ENCODE results near the gene AOPEP.

The AOPEP gene

DNA sequence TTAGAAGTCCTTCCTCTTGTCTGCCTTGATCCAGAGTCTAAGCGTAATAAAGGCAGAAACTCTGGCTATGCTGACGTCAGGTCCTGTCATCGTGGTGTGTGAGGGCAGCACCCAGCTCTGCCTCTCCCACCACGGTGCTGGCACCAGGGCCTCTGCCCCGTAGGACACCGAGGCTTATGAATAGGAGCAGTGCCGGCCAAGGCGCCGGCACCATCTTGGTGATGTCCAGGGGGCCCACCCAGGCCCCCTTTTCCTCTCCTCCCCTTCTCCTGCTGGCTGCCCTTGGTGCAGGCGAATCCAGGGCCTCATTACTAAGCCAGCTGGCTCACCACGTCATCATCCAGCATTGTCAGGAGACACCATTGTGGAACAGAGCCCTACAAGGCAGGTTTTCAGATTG, 338.7 kb downstream of the AOPEP start:
- peaks cover 8 to 67% (median 51%) of the 10 kb centered on the region in 5 donors for H3K36me3 ChIP-seq (ENCODE audit: control insufficient read depth in 5 of 5, insufficient read depth in 5 of 5, low read length in 5 of 5)
- H3K9ac ChIP-seq (ENCODE audit: low read length in 5 of 5): no peak overlapping the region
- no peak overlapping the region for H3K4me3 ChIP-seq (ENCODE audit: low read depth in 1 of 5, low read length in 5 of 5)
- H3K27ac ChIP-seq (ENCODE audit: low read depth, low read length): no peak overlapping the region
- H3K4me1 ChIP-seq (ENCODE audit: control insufficient read depth in 5 of 5, insufficient read depth in 5 of 5, low read length in 5 of 5): peaks cover 0 to 6% (median 0%) of the 10 kb centered on the region in 5 donors
- no peaks in the 10 kb centered on the region for H3K27me3 ChIP-seq (ENCODE audit: control insufficient read depth in 5 of 5, insufficient read depth in 4 of 5, low read length in 5 of 5)
- H3K9me3 ChIP-seq (ENCODE audit: control insufficient read depth in 5 of 5, low read length in 5 of 5): no peaks in the 10 kb centered on the region

DNA sequence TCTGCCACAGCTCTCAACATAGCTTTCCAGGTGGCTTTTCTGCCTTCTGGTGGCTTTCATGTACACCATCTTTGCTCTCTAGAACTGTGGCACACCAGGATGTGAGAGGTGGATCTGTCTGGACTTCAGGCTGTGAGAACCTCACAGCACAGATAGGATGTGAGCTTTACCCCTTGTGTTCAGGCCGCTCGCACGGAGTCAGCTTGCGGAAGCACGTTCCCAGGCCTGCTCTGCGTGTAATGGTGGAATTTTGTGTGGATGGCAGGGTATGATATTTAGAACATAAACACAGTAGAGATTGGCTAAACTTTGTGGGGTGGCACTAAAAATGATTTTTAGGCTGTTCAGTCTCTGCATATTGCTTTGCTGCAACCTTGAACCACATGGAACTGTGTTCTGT, 340.6 kb downstream of the AOPEP start:
- H3K36me3 ChIP-seq (ENCODE audit: control insufficient read depth in 5 of 5, insufficient read depth in 5 of 5, low read length in 5 of 5): peaks cover 0 to 62% (median 43%) of the 10 kb centered on the region in 5 donors
- peaks cover 0 to 14% (median 6%) of the 10 kb centered on the region in 5 donors for H3K4me1 ChIP-seq (ENCODE audit: control insufficient read depth in 5 of 5, insufficient read depth in 5 of 5, low read length in 5 of 5)
- no peak overlapping the region for H3K4me3 ChIP-seq (ENCODE audit: low read depth in 1 of 5, low read length in 5 of 5)
- H3K27me3 ChIP-seq (ENCODE audit: control insufficient read depth in 5 of 5, insufficient read depth in 4 of 5, low read length in 5 of 5): no peaks in the 10 kb centered on the region
- H3K9me3 ChIP-seq (ENCODE audit: control insufficient read depth in 5 of 5, low read length in 5 of 5): no peaks in the 10 kb centered on the region
- H3K9ac ChIP-seq (ENCODE audit: low read length in 5 of 5): no peak overlapping the region
- no peak overlapping the region for H3K27ac ChIP-seq (ENCODE audit: low read depth, low read length)

DNA sequence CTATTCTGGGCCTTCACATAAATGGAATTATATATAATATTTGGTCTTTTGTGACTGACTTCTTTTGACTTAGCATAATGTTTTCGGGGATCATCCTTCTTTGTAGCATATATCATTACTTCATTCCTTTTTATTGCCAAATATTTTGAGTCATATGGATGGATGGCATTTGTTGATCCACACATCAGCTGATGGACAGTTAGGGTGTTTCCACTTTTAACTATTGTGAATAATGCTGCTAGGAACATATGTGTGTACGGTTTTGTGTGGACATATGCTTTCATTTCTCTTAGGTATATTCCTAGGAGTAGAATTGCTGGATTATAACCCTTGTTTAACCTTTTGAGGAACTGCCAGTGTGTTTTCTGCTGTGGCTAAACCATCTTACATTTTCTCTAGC, 341.4 kb downstream of the AOPEP start:
- Histone ChIP-seq H3K4me1 (ENCODE audit: control insufficient read depth in 5 of 5, insufficient read depth in 5 of 5, low read length in 5 of 5) (peaks cover 0 to 19% (median 10%) of the 10 kb centered on the region in 5 donors), H3K4me3 (ENCODE audit: low read depth in 1 of 5, low read length in 5 of 5) (no peak overlapping the region), H3K9ac (ENCODE audit: low read length in 5 of 5) (no peak overlapping the region)

DNA sequence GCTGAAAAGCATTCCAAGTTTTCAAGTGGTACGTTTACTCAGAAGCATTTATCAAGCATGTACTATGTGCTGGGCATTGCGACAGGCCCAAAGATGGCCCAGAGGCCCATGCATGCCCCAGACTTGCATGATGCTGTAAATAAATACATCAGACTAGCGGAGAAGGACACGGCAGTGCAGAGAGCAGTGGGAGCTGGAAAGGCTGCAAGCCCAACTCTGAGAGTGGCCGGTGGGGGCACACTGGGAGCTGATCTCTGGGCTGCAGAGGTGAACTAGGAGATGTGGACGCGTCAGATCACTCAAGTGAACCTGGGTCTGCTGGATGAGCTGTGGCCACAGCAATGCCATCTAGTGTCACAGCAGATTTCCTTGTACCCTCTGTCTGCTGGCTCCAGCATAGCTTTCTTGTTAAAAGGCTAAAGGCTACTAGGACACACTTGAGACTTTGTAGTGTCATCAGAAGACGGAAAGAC, 344.1 kb downstream of the AOPEP start:
- H3K4me3 ChIP-seq (ENCODE audit: low read depth in 1 of 5, low read length in 5 of 5): no peak overlapping the region
- peaks cover 0 to 23% (median 13%) of the 10 kb centered on the region in 5 donors for H3K4me1 ChIP-seq (ENCODE audit: control insufficient read depth in 5 of 5, insufficient read depth in 5 of 5, low read length in 5 of 5)
- H3K27ac ChIP-seq (ENCODE audit: low read depth, low read length): no peak overlapping the region
- H3K36me3 ChIP-seq (ENCODE audit: control insufficient read depth in 5 of 5, insufficient read depth in 5 of 5, low read length in 5 of 5): peaks cover 0 to 49% (median 28%) of the 10 kb centered on the region in 5 donors
- no peak overlapping the region for H3K9ac ChIP-seq (ENCODE audit: low read length in 5 of 5)
- H3K9me3 ChIP-seq (ENCODE audit: control insufficient read depth in 5 of 5, low read length in 5 of 5): no peaks in the 10 kb centered on the region
- no peaks in the 10 kb centered on the region for H3K27me3 ChIP-seq (ENCODE audit: control insufficient read depth in 5 of 5, insufficient read depth in 4 of 5, low read length in 5 of 5)

More for the DNA sequence above, 341.4 kb downstream of the AOPEP start:
- H3K27me3 ChIP-seq (ENCODE audit: control insufficient read depth in 5 of 5, insufficient read depth in 4 of 5, low read length in 5 of 5): no peaks in the 10 kb centered on the region
- no peak overlapping the region for H3K27ac ChIP-seq (ENCODE audit: low read depth, low read length)
- no peaks in the 10 kb centered on the region for H3K9me3 ChIP-seq (ENCODE audit: control insufficient read depth in 5 of 5, low read length in 5 of 5)
- peaks cover 0 to 54% (median 35%) of the 10 kb centered on the region in 5 donors for H3K36me3 ChIP-seq (ENCODE audit: control insufficient read depth in 5 of 5, insufficient read depth in 5 of 5, low read length in 5 of 5)

DNA sequence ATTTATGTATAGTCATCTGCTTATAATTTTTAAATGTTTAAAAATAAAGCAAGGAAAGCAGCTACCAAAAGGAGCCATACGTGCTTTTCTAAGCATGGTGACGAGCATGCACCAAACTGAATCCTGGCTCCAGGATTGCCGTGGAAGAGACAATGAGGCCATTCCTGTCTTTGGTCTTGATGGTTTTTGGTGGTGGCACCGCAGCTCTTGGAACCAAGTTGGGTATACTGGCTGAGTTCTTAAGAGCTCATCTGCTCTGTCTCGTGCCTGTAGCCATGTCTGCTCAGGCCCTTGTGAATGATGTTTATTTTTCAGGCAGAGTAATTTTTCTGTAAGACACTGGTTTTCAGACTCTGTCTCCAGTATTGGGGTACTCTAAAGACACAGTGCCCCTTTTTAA, 345.0 kb downstream of the AOPEP start:
- no peak overlapping the region for H3K4me3 ChIP-seq (ENCODE audit: low read depth in 1 of 5, low read length in 5 of 5)
- H3K4me1 ChIP-seq (ENCODE audit: control insufficient read depth in 5 of 5, insufficient read depth in 5 of 5, low read length in 5 of 5): peaks cover 0 to 23% (median 13%) of the 10 kb centered on the region in 5 donors
- H3K27me3 ChIP-seq (ENCODE audit: control insufficient read depth in 5 of 5, insufficient read depth in 4 of 5, low read length in 5 of 5): no peaks in the 10 kb centered on the region
- no peaks in the 10 kb centered on the region for H3K9me3 ChIP-seq (ENCODE audit: control insufficient read depth in 5 of 5, low read length in 5 of 5)
- H3K36me3 ChIP-seq (ENCODE audit: control insufficient read depth in 5 of 5, insufficient read depth in 5 of 5, low read length in 5 of 5): peaks cover 0 to 51% (median 26%) of the 10 kb centered on the region in 5 donors
- no peak overlapping the region for H3K27ac ChIP-seq (ENCODE audit: low read depth, low read length)
- H3K9ac ChIP-seq (ENCODE audit: low read length in 5 of 5): no peak overlapping the region

DNA sequence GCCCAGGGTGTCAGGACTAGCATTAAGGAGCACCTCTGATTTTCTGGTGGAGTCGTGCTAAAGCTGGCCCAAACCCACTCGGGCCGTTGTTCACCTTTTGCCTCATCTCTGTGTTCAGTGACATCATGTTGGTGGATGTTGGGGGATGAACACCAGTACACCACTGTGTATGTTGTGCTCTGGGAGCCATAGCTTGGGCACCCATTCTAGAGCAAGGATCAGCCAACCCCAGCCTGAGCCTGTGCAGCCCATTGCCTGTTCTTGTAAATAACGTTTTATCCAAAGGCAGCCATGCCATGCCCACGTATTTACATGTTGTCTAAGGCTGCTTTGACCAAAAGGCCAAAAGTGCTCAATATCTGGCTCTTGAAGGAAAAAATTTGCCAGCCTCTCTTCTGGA, 345.4 kb downstream of the AOPEP start:
- peaks cover 0 to 47% (median 21%) of the 10 kb centered on the region in 5 donors for H3K36me3 ChIP-seq (ENCODE audit: control insufficient read depth in 5 of 5, insufficient read depth in 5 of 5, low read length in 5 of 5)
- no peak overlapping the region for H3K4me3 ChIP-seq (ENCODE audit: low read depth in 1 of 5, low read length in 5 of 5)
- no peaks in the 10 kb centered on the region for H3K9me3 ChIP-seq (ENCODE audit: control insufficient read depth in 5 of 5, low read length in 5 of 5)
- no peak overlapping the region for H3K27ac ChIP-seq (ENCODE audit: low read depth, low read length)
- peaks cover 0 to 27% (median 14%) of the 10 kb centered on the region in 5 donors for H3K4me1 ChIP-seq (ENCODE audit: control insufficient read depth in 5 of 5, insufficient read depth in 5 of 5, low read length in 5 of 5)
- no peak overlapping the region for H3K9ac ChIP-seq (ENCODE audit: low read length in 5 of 5)
- H3K27me3 ChIP-seq (ENCODE audit: control insufficient read depth in 5 of 5, insufficient read depth in 4 of 5, low read length in 5 of 5): no peaks in the 10 kb centered on the region

DNA sequence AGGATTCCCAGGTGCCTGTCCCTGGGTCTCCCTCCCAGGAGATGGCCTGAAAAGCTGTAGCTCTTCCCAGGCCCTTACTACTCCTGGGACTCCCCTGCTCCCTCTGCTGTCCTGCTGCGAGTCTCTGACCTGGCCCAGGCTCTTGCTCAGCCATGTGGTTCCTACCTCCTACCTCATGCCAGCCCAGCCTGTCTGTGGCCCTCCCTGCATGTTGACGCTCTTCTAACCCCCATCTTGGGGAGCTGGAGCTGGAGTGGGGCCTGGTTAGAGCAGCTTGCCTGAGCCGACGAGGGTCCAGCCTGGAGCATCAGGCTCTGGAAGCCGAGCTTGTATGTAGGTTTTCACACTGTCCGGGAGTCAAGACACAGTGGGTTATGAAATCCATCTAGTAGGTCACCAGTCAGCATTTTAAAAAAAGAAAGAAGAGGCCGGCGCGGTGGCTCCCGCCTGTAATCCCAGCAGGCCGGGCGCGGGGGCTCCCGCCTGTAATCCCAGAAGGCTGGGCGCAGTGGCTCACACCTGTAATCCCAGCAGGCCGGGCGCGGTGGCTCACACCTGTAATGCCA, 346.6 kb downstream of the AOPEP start:
- H3K4me1 ChIP-seq (ENCODE audit: control insufficient read depth in 5 of 5, insufficient read depth in 5 of 5, low read length in 5 of 5): peaks cover 0 to 34% (median 17%) of the 10 kb centered on the region in 5 donors

DNA sequence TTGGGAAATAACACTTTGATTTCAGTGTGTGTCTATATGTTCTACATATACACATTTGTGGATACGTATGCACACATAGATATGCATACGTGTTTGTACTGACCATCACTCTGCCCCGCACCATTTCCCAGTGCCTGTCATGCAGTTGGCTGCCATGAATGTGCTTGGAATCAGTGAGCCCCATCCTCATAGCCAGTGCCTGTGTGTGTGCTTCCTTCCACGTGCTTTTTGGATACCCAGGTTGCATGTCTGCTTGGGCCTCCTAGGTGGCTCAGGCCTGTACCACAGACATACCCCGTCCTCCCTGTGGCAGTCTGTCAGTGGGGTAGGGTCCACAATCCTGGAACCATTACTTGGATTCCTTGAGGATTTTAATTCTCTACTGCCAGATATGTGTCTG, 347.4 kb downstream of the AOPEP start:
- H3K4me3 ChIP-seq (ENCODE audit: low read depth in 1 of 5, low read length in 5 of 5): no peak overlapping the region
- H3K9me3 ChIP-seq (ENCODE audit: control insufficient read depth in 5 of 5, low read length in 5 of 5): no peaks in the 10 kb centered on the region
- H3K36me3 ChIP-seq (ENCODE audit: control insufficient read depth in 5 of 5, insufficient read depth in 5 of 5, low read length in 5 of 5): peaks cover 0 to 47% (median 20%) of the 10 kb centered on the region in 5 donors
- H3K27ac ChIP-seq (ENCODE audit: low read depth, low read length): no peak overlapping the region
- H3K9ac ChIP-seq (ENCODE audit: low read length in 5 of 5): no peak overlapping the region
- peaks cover 0 to 34% (median 22%) of the 10 kb centered on the region in 5 donors for H3K4me1 ChIP-seq (ENCODE audit: control insufficient read depth in 5 of 5, insufficient read depth in 5 of 5, low read length in 5 of 5)
- H3K27me3 ChIP-seq (ENCODE audit: control insufficient read depth in 5 of 5, insufficient read depth in 4 of 5, low read length in 5 of 5): no peaks in the 10 kb centered on the region

More for the DNA sequence above, 346.6 kb downstream of the AOPEP start:
- Histone ChIP-seq H3K4me3 (ENCODE audit: low read depth in 1 of 5, low read length in 5 of 5) (no peak overlapping the region), H3K27ac (ENCODE audit: low read depth, low read length) (no peak overlapping the region), H3K27me3 (ENCODE audit: control insufficient read depth in 5 of 5, insufficient read depth in 4 of 5, low read length in 5 of 5) (no peaks in the 10 kb centered on the region), H3K9ac (ENCODE audit: low read length in 5 of 5) (no peak overlapping the region), H3K36me3 (ENCODE audit: control insufficient read depth in 5 of 5, insufficient read depth in 5 of 5, low read length in 5 of 5) (peaks cover 0 to 40% (median 17%) of the 10 kb centered on the region in 5 donors), H3K9me3 (ENCODE audit: control insufficient read depth in 5 of 5, low read length in 5 of 5) (no peaks in the 10 kb centered on the region)

DNA sequence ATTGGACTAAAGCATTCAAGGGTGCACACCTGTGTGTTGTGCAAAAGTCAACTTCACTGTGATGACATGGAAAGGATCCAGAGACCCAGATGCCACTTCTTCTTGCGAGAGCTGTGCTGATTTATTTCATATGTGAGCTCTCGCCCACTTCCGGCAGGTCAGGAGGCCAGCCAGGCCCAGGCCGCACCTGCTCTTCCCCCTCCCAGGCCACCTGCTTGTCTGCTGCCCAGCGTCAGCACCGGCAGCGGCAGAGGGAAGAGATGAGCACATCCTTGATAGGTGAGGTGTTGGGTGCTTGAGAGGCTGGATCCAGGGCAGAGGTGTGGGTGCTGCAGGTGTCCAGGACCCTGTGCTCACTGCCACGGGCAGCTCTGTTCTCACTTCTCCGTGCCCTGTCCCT, 348.1 kb downstream of the AOPEP start:
- H3K4me3 ChIP-seq (ENCODE audit: low read depth in 1 of 5, low read length in 5 of 5): no peak overlapping the region
- H3K27ac ChIP-seq (ENCODE audit: low read depth, low read length): no peak overlapping the region
- peaks cover 0 to 42% (median 21%) of the 10 kb centered on the region in 5 donors for H3K36me3 ChIP-seq (ENCODE audit: control insufficient read depth in 5 of 5, insufficient read depth in 5 of 5, low read length in 5 of 5)
- no peaks in the 10 kb centered on the region for H3K9me3 ChIP-seq (ENCODE audit: control insufficient read depth in 5 of 5, low read length in 5 of 5)
- H3K4me1 ChIP-seq (ENCODE audit: control insufficient read depth in 5 of 5, insufficient read depth in 5 of 5, low read length in 5 of 5): peaks cover 0 to 32% (median 24%) of the 10 kb centered on the region in 5 donors
- no peak overlapping the region for H3K9ac ChIP-seq (ENCODE audit: low read length in 5 of 5)
- no peaks in the 10 kb centered on the region for H3K27me3 ChIP-seq (ENCODE audit: control insufficient read depth in 5 of 5, insufficient read depth in 4 of 5, low read length in 5 of 5)

DNA sequence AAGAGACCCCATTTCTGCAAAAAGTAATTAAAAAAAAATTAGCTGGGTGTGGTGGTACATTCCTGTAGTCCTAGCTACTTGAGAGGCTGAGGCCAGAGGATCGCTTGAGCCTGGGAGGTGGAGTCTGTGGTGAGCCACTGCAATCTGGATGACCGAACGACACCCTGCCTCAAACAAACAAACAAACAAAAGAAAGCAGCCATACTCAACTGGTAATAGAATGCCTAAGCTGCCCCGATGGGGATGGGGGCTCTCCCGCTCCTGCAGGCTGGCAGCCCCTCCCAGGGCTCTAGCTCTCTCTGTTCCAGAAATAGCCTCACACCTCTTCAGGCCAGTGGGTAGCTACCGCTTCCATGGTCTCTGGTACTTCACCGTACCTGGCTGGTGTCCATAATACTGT, 349.2 kb downstream of the AOPEP start:
- peaks cover 0 to 41% (median 27%) of the 10 kb centered on the region in 5 donors for H3K36me3 ChIP-seq (ENCODE audit: control insufficient read depth in 5 of 5, insufficient read depth in 5 of 5, low read length in 5 of 5)

More for the DNA sequence above, 349.2 kb downstream of the AOPEP start:
- Histone ChIP-seq H3K4me3 (ENCODE audit: low read depth in 1 of 5, low read length in 5 of 5) (no peak overlapping the region), H3K9me3 (ENCODE audit: control insufficient read depth in 5 of 5, low read length in 5 of 5) (no peaks in the 10 kb centered on the region), H3K4me1 (ENCODE audit: control insufficient read depth in 5 of 5, insufficient read depth in 5 of 5, low read length in 5 of 5) (peaks cover 0 to 24% (median 20%) of the 10 kb centered on the region in 5 donors), H3K27ac (ENCODE audit: low read depth, low read length) (no peak overlapping the region), H3K9ac (ENCODE audit: low read length in 5 of 5) (no peak overlapping the region), H3K27me3 (ENCODE audit: control insufficient read depth in 5 of 5, insufficient read depth in 4 of 5, low read length in 5 of 5) (no peaks in the 10 kb centered on the region)

All from subcutaneous abdominal adipose tissue (tissue), 5 donors.